ENCODE results near the gene CELSR1.

The CELSR1 gene

DNA sequence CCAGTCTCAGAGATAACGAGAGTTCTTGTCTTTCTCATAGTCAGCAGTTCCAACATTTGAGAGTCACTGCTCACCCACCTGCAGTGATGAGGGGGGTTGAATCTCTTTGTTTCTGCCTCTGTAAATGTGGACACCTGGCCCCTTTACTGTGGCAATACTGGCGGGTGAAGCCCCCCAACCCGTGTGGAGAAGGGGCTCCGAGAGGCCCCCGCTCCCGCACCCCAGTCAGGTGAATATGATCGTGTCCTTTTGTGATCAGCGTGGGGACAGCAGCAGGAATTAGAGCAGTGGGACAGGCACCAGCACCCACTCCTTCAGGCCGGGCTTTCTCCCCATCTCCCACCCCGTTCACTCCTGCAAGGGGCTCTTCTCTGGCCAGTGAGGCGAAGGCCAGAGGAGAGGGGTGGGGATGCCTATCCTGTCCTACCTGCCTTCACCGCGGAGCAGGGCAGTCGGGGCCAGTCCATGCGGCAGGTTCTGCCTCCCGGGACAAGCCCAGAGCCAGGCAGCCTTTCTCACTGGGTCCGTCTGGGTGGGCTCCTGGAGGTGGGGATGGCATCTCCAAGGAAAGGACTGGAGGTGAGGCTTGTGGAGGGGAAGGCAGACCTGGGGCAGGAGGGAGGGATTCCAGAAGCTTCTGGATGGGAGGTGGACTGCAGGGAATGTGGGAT is 12.7 kb upstream of the CELSR1 start:
- FAIRE-seq, result no peak

DNA sequence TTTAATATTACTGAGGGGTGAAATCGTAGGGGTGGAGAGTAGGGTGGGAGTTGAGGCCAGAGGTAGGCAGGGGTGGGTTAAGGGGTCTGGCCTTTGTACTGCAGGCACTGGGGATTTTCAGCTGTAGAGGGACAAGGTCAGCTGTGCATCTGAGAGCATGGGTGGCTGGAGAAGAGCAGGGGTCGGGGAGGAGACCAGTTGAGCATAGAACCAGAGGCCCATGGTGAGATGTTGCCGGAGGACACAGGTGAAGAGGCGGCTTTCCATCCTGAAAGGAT is 12.1 kb upstream of the CELSR1 start:
- no peak for FAIRE-seq

DNA sequence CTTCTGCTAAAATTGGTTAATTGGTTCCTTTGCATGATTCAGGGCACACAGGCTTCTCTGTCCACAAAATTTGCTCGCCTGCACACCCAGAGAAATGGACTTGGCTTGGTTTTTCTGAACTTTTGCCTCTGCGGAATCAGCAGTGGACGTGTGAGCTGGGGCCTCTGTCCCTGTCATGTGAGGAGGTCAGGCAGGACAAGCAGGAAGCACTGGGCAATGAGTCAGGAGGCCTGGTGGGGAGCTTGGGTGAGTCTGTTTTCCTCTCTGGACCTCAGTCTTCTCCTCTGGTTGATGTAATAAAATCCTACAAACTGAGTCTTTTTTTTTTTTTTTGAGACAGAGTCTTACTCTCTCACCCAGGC is 10.4 kb upstream of the CELSR1 start:
- FAIRE-seq, result no peak

DNA sequence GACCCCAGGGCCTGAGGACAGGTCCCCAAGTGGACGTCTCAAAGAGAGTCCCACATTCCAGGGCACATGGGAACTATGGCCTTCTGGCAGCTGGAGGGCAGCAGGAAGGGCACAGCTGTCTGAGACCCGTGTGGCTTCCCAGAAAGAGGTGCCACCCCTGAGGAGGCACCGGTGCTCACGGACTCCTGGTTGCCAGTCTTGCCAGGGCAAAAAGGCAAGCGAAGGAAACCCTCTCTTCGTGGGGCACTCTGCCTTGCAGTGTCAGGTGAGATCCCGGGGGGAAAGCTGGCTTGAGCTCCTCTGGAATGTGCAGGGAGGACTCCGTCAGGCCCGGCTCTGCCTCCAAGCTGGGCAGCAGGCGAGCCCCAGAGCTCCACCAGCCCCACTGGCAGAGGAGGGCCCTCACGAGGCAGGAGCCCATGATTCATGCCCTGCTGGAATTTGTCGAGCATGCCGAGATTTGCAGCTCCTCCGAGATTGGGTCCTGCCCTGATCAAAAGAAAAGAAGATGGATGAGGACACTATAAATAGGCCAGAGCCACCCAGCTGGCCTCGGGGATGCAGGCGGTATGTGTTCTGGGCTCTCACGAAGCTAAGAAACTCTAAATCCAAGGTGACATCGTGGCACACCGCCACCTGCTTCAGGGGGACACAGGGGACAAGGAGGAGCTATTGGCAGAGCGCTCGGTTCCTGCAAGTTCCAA is 9.9 kb upstream of the CELSR1 start:
- no peak for FAIRE-seq

DNA sequence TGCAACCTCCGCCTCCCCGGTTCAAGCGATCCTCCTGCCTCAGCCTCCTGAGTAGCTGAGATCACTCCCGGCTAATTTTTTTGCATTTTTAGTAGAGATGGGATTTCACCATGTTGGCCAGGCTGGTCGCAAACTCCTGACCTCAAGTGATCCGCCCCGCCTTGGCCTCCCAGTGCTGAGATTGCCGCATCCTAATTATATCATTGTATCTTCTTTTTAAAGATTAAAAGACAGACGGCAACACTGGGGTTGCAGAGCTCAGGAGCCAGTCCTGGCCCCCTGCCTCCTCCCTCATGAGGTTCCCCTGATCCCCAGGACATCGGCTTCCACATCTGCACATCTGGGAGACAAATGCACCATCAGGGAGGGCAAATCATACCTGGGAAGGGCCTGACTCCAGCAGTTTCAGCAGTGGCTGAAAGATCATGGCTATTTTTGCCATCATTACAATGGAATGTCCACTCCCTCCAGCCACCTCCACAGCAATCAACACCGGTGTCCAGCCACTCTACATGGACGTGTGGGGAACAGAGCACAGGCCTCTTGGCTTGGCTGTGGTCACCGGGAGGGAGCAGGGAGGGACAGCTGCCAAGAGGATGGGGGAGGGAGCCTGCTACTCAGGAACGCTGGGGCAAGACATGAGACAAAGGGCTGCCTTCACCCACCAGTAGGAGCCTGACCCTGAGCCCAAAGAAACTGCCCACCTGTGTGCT is 9.2 kb upstream of the CELSR1 start:
- no peak for FAIRE-seq

DNA sequence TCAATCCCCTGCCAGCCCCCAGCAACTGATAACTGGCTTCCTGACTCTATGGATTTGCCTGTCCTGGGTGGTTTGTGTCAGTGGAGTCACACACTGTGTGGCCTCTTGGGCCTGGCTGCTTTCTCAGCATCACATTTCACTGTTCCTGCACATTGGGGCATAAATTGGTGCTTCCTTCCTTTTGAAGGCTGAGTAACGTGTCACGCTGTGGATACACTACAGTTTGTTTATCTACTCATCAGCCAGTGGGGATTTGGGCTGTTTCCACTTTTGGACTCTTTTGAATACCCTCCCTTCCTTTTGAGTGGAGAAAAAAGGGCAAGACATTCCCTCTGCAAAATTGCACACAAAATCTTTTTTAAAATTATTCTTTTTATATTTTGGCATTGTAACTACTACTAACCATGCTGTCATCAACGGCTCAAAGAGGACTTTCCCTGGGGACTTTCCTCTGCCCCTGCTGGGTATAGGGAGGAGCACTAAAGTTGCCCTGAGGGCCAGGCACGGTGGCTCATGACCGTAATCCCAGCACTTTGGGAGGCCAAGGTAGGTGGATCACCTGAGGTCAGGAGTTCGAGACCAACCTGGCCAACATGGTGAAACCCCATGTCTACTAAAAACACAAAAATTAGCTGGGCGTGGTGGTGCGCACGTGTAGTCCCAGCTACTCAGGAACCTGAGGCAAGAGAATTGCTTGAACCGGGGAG is 7.8 kb upstream of the CELSR1 start:
- no peak for FAIRE-seq

DNA sequence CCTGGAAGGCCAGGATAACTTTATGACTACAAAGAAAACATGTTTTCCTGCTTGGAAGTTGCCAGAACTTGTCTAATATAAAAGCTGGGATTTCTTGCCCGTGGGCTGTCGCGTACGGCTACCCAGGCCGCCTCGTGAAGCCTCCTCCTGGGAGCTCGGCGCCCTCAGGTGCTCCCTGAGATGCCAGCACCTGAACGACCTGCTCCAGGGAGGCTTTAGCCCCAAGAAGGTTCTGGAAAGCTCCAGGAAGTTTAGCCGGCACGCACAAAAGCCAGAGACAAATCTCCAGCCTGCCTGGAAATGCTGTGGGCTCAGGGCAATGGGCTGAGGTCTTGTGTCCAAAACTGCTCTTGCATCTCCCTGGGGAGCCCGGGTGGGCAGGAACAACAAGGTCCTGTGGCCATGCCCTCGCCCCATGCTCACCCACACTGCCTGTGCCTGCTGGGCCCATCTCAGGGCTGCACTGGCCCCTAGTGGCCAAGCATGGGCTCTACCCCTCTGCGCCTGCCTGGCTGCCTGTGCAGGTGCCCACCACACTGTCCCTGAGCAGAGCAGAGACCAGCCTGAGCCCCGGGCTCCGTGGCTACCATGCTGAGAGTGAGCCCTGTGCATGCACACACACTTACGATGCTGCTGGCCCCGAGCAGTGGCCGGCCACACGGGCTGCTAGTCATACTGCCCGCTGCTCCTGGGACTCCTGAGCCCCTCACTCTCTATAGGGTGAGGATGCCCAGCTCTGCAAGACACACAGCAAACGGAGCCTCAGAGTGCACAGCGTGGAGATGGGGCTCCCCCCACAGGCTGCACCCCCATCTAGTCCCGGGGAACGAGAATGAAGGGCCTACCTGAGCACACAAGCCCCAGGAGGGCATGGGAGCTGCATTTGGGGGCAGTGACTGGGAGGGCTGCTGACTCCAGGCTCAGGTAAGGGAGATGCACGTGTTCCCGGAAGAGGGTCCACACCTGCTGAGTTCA is 4.9 kb upstream of the CELSR1 start:
- FAIRE-seq, result no peak

DNA sequence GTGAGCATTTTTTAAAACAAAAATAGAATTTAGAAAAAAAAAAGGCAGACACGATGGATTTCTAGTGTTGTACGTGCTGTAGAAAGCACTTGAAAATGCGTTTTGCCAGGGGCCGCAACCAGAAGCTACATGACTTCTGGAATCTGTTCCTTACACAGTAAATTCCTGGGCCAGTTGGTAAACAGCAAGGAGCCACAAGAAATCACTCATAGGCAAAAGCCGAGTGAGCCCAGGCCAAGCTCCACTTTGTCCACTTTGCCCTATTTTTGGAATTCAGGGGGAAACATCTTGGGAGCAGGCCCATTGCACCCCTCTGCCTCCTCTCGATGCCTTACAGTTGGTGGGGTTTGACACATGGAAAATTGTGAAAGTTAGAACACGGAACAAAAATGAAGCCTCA is 4.1 kb upstream of the CELSR1 start:
- FAIRE-seq, result no peak

DNA sequence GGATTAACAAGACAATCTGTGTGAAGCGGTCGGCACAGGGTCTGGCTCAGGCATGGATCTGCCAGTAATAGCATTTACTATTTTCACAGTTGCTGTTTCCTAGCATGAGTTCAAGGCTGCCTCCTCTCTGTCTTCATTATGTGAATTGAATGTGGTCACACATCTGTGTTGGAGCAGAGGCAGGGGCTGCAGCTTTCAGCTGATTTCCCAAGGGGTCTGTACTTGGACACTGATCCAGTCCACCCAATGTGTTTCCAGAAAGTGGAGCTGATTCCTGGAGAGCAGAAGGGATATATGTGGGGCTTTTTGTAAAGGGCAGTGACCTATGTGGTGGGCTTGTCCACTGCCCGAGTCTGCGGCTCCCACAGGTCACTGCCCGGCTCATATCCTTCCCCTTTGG is 3.5 kb upstream of the CELSR1 start:
- no peak for FAIRE-seq

DNA sequence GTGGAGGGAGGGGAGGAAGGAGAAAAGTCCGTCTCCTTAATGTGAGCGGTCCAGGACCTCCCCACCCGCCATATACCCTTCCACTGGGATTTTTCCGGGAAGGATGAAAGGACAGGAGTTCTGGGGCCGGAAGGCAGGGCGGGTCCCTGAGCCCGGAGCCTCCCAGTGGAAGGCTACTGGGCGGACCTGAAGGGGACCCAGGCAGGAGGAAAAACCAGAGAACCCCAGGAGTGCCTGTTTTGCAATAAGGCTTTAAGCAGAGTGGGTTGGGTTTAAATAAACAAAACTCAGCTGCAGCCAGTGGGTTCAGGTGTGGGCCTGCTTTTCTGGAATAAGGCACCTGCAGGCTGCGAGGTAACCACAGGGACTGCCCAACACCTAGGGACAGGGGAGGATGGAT is 1.7 kb upstream of the CELSR1 start:
- no peak for FAIRE-seq

DNA sequence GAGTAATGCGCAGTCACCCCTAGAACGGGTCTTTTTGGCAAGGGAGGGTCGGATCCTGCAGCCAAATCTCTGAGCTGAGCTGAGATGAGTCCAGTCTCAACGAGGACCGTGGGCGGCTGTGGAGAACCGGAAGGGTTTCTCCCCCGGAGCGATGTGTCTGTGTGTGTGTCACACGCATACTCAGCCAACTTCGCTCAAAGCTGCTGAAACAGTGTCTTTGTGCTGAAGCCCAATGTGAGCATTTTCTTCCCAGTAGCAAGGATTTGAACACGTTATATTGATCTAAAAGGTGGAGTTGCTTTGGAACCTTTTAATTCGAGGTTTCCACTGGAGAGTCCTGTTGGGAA is 1.4 kb upstream of the CELSR1 start:
- no peak for FAIRE-seq

DNA sequence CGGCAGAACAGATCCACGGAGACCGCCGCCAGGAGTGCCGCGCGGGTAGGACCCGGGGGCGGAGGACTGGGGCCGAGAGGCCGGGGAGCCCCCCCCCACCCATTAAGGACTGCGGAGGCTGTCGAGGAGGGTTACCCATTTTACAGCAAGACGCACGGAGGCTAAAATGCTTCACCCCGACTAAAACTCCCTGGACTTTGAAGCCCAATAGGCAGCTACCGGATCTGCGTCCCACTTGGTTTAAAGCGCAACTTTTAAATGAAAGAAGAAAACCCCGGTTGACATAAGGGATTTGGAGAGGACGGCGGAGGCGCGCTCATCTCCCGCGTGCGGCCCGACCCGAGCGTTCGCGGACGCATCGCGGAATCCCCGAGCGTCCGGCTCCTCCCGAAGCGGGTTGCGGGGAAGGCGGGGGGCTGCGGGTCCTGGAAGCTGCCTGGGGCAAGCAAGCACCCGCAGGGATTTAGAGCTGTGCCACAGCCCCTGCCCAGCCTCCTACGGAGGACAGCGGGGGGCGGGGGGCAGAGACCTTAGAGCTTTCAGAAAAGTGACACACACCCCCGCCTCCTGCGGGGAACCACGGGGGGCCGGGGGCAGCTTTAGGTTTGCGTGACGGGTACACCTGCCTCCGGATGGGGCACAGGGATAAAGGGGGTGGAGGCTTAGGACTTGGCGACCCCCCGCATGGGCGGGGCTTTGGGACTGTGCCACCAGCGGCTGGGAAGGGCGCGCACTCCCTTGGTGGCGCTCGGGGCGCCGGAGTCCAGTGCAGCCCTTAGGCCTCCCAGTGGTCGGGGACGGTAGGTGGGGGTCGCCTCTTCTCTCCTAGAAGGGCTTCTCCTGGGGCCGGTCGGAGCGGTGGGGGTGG is 760 bp upstream of the CELSR1 start:
- no peak for FAIRE-seq

DNA sequence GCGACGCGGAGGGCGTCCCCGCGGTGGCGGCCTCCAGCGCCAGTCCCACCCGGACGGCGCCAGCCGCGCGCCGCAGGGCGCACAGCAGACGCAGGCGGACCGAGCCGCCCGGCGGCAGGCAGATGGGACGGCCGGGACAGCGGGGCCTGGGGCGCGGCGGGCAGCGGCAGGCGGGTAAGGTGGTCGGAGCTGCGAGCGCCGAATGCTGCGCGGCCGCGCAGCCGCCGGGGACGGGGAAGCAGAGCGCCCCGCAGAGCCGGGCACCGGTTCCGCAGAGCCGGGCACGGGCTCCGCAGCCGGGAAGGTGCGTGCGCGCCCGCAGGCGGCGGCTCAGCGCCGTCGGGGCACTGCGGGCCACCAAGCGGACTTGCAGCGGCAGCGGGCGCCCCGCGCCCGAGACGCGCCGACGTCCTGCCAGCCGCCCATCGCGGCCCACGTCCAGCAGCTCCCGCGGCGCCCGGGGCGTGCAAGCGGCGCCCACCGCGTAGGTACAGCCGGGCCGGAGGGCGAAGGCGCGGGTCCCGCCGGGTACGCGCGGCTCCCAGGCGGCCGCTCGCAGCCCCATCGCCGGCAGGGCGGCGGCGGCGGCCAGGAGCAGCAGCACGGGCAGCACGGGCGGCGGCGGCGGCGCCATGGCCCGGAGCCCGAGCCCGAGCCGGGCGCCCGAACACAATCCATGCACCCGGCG is 739 bp downstream of the CELSR1 start:
- no peak for FAIRE-seq

DNA sequence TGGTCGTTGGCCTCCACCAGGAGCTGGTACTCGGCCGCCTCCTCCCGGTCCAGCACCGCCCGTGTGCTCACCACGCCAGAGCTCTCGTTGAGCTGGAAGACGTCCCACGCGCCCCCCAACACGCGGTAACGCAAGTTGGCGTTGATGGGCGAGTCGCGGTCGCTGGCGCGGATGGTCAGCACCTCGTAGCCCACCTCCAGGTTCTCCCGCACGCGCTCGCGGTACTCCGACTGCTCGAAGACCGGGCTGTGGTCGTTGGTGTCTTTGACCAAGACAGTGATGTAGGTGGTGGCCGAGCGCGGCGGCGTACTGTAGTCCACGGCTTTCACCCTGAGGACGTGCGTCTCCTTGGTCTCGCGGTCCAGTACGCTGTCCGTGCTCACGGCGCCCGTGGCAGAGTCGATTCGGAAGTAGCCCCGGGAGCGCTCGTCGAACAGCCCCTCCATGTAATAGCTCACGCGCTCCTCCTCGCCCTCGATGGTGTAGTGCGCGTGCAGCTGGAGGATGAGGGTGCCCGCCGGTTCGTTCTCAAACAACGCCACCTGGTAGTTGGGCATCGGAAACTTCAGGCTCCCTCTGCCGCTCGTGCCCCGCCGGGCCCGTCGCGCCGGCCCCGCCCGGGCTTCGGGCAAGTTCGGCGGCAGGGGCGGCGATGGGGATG is 1.4 kb downstream of the CELSR1 start:
- no peak for FAIRE-seq

DNA sequence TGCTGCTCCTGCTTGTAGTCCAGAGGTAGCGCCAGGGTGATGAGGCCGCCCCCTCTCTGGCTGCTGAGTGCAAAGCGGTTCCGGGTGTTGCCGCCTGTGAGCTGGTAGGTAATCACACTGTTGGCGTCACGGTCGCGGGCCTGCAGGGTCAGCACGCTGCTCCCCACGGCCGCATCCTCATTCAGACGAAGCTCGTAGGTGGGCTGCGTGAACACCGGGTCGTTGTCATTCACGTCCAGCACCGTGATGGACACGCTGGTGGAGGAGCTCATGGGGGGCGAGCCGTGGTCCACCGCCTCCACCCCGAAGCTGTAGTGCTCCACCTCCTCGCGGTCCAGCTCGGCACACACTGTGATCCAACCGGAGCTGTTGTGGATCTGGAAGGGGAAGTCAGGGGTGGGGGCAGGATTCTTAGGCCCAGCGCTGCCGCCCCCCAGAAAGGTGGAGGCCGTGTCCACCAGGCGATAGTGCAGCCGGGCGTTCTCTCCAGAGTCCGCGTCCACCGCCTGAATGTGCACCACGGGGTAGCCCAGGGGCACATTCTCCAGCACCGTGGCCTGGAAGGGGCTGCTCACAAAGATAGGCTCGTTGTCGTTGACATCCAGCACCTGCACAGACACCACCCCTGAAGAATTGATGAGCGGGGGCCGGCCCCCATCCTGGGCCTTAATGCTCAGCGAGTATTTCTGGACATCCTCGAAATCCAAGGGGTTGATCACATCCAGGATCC is 2.4 kb downstream of the CELSR1 start:
- FAIRE-seq, result no peak

DNA sequence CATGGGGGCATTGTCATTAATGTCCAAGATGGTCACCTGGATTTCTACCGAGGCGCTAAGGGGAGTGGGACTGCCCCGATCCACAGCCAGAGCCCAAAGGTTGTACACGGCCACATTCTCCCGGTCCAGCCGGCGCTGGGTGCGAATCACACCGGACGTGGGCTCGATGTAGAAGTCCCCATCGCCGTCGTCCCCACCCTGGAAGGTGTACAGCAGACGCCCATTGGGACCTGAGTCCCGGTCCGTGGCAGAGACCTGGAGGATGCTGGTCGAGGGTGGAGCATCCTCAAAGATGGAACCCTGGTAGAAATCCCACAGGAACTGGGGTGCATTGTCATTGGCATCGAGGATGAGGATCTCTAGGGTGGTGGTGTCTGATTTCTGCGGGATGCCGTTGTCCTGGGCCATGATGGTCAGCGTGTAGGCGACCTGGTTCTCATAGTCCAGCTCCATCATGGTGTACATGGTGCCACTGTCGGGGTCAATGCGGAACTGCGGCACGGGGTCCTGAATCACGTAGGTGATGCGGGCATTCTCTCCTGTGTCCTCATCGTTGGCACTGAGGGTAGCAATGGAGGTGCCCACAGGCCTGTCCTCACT is 3.1 kb downstream of the CELSR1 start:
- no peak for FAIRE-seq

DNA sequence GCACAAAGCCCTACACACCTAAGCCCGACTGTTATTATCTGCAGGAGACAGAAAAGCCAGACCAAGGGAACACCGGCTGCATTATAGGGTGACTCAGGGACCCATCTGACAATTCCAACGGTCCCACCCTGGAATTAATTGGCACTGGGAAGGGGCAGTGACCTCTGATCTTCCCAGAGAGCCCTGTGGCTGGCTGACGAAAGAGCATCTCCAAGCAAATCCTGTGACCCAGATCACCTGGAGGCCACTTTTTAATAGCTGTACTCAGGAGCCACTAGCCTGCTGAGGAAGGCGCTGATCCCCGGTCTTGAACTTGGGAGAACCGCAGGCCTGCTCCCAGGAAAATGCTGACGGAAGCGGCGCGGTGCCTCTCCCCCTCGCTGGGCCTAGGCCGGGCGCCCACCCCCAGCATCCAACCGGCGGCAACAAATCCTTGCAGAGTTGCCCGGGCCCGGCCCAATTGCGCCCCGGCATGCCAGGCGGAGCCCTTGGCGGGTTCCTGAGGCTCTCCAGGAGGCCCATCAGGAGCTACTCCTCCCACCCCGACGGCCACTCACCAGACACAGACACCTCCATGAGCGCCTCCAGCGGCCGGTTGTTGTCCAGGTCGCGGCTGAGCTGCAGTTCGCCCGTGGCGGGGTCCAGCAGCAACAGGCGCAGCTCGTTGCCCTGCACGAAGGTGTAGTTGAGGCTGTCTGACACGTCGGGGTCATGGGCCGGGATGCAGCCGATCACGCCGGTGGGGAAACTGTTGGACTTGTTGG is 4.2 kb downstream of the CELSR1 start:
- no peak for FAIRE-seq

DNA sequence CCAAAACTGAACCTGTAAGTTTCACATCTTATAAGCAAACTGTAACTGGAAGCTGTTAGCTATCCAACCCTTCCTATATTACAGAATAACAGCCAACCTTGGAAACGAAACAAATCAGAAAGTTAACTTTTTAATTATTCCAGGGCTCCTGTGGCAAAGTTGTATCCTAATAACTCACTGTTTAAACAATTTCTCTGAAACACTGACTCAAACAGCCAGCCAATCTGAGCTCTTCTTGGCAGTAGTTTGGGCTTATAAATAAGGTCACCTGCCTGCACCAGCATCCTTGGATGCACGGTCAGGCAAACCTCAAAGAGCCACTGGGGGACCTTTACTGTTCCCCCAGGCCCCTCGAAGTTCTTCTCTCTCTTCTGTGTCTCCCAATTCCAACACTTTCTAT is 5.0 kb downstream of the CELSR1 start:
- FAIRE-seq, result no peak
